MM.1S (cell line): ENCODE measurements around the gene MST1.

ENCODE experiments used
- EZH2 ChIP-seq: fragments of 300-600 bp; sonication (generic); optimal IDR thresholded peaks from 2 replicates; pipeline ENCODE3; 2017; ENCODE audit warnings: low read depth, mild to moderate bottlenecking, antibody characterized with exemption, low read length, mixed read lengths
- EZH2phosphoT487 ChIP-seq: fragments of 300-600 bp; sonication (generic); IDR thresholded peaks from 2 replicates; pipeline ENCODE4 v1.6.1; 2018; ENCODE audit warnings: antibody characterized with exemption, low read length
- TF ChIP-seq, protein P1 (sequence below): fragments of 300-600 bp; sonication (generic); IDR thresholded peaks from 2 replicates; pipeline ENCODE4 v1.5.1; 2016; ENCODE audit warnings: antibody characterized with exemption, low read length, mixed read lengths

DNA sequence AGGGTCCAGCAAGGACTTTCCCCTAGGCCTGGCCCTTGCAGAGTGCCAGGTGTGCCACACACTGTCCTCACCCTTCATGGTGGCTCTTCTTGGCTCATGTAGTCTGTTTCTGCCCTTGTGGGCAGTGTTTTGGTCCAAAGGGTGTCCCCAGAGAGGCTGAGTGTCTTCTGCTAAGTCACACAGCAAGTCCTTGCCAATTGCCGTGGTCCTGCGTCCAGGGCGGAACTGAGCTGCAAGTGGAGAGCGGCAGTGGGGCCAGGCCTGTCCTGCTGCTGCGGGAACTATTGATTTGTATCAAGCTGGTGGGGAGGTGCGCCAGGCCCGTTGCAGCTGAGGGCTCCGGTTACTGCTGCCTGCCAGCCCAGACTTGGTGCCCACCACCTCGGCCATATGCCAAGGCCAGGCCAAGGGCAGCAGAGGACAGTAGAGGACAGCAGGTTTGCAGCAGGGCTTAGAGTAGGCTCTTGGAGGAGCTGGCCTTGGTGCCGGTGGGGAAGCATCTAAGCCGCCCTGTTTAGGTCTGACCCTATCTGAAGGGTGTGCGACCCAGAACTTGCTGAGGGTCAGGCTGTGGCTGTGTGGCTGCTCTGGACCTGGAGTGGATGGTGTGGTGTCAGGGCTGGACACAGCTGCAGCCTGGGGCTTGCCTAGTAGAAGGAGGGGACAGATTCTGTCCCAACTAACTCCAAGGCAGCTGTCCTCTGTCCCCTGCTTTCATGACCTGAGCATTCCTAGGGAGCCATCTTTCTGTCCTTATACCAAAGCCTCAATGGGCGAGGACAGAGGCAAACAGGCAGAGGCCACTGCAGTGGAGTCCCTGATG is 25.7 kb upstream of the MST1 start:
- TF ChIP-seq EZH2phosphoT487 (no peak), EZH2 (no peak)
- TF ChIP-seq, protein P1, sequence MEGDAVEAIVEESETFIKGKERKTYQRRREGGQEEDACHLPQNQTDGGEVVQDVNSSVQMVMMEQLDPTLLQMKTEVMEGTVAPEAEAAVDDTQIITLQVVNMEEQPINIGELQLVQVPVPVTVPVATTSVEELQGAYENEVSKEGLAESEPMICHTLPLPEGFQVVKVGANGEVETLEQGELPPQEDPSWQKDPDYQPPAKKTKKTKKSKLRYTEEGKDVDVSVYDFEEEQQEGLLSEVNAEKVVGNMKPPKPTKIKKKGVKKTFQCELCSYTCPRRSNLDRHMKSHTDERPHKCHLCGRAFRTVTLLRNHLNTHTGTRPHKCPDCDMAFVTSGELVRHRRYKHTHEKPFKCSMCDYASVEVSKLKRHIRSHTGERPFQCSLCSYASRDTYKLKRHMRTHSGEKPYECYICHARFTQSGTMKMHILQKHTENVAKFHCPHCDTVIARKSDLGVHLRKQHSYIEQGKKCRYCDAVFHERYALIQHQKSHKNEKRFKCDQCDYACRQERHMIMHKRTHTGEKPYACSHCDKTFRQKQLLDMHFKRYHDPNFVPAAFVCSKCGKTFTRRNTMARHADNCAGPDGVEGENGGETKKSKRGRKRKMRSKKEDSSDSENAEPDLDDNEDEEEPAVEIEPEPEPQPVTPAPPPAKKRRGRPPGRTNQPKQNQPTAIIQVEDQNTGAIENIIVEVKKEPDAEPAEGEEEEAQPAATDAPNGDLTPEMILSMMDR: no peak
